ENCODE measurements around the gene DCPS.
"Not testable (repeated sequence)": the region's sequence is repeated elsewhere in the genome, so short reads cannot be mapped to it uniquely, and the experiment has no call there.

DCPS gene

DNA sequence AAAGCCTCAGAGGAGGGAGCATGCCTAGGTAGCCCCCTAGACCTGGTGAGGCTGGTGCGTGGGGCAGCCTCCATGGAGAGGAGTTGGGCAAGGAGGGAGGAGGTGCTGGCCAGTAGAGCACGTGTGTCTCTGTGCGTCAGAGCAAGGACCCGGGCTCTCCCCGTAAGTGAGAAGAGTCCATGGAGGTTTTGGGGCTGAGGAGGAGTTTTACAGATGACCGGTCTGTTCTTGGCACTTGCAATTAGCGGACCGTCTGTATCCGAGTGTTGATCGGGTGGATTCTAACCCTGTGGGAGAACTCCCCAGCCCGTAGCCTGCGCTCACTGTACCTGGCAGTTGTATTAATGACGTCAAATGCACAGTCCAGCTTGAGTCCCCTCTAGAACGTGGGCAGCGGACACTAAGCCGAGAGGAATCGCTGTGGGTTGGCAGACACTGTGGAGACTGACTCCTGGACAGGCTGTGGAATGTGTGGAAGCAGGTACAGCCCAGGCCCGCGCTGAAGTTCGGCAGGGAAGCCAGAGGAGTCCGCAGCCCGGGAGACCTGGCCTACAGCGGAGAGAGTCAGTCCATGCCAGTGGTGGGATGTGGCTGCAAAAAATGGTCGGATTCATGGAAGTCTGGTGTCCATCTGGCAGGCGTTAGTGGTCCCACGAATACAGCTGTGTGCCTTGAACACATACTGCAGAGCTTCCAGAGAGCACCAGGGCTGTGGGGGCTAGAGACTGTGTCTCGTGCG lies 70.9 kb downstream of the DCPS start:
- H2AFZ ChIP-seq; H3K27me3 ChIP-seq (ENCODE audit: control insufficient read depth, insufficient read depth, low read length); H3K4me3 ChIP-seq (ENCODE audit: low read depth, low read length); H3K9ac ChIP-seq; H3K36me3 ChIP-seq (ENCODE audit: control insufficient read depth, insufficient read depth, low read length); H3K4me2 ChIP-seq (ENCODE audit: low read length); H3K9me3 ChIP-seq (ENCODE audit: control insufficient read depth, low read length); H3K27ac ChIP-seq; H3K79me2 ChIP-seq; H3K4me1 ChIP-seq: not testable (repeated sequence)

DNA sequence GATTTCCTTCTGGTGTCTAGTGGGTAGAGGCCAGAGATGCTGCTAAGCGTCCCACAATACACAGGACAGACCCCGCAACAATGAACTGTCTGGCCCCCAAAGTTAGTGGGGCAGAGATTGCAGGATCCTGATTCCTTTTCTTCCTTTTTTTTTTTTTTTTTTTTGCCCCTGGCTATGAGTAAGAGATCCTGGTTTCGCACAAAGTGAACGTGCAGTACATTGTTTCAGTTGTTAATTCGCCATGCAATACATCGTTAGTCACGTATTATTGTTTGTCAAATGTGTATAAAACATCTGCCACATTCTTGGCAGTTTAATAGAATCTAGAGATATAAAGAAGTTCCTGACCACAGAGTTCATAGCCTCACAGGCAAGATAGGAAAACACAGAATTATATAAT lies 71.9 kb downstream of the DCPS start:
- Histone ChIP-seq H3K9ac (no peak overlapping the region), H3K79me2 (no peaks in the 10 kb centered on the region), H3K27me3 (ENCODE audit: control insufficient read depth, insufficient read depth, low read length) (no peaks in the 10 kb centered on the region), H3K9me3 (ENCODE audit: control insufficient read depth, low read length) (no peaks in the 10 kb centered on the region), H3K4me3 (ENCODE audit: low read depth, low read length) (no peak overlapping the region), H3K36me3 (ENCODE audit: control insufficient read depth, insufficient read depth, low read length) (no peaks in the 10 kb centered on the region), H3K4me2 (ENCODE audit: low read length) (no peak overlapping the region), H3K27ac (no peak overlapping the region), H2AFZ (no peak overlapping the region), H3K4me1 (no peaks in the 10 kb centered on the region)
- TF ChIP-seq, protein P1, sequence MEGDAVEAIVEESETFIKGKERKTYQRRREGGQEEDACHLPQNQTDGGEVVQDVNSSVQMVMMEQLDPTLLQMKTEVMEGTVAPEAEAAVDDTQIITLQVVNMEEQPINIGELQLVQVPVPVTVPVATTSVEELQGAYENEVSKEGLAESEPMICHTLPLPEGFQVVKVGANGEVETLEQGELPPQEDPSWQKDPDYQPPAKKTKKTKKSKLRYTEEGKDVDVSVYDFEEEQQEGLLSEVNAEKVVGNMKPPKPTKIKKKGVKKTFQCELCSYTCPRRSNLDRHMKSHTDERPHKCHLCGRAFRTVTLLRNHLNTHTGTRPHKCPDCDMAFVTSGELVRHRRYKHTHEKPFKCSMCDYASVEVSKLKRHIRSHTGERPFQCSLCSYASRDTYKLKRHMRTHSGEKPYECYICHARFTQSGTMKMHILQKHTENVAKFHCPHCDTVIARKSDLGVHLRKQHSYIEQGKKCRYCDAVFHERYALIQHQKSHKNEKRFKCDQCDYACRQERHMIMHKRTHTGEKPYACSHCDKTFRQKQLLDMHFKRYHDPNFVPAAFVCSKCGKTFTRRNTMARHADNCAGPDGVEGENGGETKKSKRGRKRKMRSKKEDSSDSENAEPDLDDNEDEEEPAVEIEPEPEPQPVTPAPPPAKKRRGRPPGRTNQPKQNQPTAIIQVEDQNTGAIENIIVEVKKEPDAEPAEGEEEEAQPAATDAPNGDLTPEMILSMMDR (IDR thresholded peaks at IDR 0.05), result no peak

DNA sequence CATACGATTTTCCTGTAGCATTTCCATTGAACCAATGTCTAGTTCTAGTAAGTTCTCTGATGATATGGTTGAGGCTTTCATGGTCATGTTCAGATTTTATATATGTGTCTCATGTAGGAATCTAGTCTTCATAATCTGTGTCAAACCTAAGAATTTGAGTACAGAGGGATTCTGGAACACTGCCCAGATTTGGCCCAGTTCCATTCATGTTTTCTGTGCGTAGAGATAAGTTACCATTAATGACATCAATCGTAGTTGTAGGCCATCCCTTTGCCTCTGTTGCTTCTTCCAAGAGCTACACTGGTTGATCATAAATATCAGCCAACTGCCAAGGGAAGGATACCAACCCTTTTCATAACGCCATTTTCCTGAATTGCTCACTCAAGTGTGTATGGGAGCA lies 74.9 kb downstream of the DCPS start:
- Histone ChIP-seq H3K27me3 (ENCODE audit: control insufficient read depth, insufficient read depth, low read length) (no peaks in the 10 kb centered on the region), H3K79me2 (no peaks in the 10 kb centered on the region), H3K9me3 (ENCODE audit: control insufficient read depth, low read length) (no peaks in the 10 kb centered on the region), H3K9ac (no peak overlapping the region), H3K4me1 (no peaks in the 10 kb centered on the region), H3K36me3 (ENCODE audit: control insufficient read depth, insufficient read depth, low read length) (no peaks in the 10 kb centered on the region), H3K4me2 (ENCODE audit: low read length) (no peak overlapping the region), H3K4me3 (ENCODE audit: low read depth, low read length) (no peak overlapping the region), H3K27ac (no peak overlapping the region), H2AFZ (no peak overlapping the region)
- TF ChIP-seq, protein P1 (IDR thresholded peaks at IDR 0.05), result no peak

DNA sequence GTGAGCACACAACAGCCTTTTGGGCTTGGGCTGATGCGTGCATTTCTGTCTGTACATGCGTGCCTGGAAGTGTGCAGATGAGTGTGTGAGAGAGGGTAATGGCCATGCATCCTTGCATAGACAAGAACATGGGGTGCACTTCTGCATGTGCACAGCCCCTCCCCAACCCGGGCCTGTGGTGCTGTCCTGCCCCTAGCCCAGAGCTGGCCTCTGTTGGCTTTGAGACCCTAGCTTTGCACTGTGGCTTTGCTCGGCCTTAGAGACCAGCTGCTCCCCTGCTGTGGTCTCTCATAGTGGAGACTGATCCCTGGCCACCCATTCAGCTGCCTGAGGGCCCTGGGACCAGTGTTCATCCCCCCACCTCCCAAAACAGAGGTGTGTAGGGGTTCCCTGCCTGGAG lies 77.0 kb downstream of the DCPS start:
- Histone ChIP-seq H3K27me3 (ENCODE audit: control insufficient read depth, insufficient read depth, low read length) (no peaks in the 10 kb centered on the region), H2AFZ (no peak overlapping the region), H3K4me1 (no peaks in the 10 kb centered on the region), H3K79me2 (no peaks in the 10 kb centered on the region), H3K9me3 (ENCODE audit: control insufficient read depth, low read length) (no peaks in the 10 kb centered on the region), H3K27ac (no peak overlapping the region), H3K36me3 (ENCODE audit: control insufficient read depth, insufficient read depth, low read length) (no peaks in the 10 kb centered on the region), H3K9ac (no peak overlapping the region), H3K4me2 (ENCODE audit: low read length) (no peak overlapping the region), H3K4me3 (ENCODE audit: low read depth, low read length) (no peak overlapping the region)
- TF ChIP-seq, protein P1 (IDR thresholded peaks at IDR 0.05), result no peak

DNA sequence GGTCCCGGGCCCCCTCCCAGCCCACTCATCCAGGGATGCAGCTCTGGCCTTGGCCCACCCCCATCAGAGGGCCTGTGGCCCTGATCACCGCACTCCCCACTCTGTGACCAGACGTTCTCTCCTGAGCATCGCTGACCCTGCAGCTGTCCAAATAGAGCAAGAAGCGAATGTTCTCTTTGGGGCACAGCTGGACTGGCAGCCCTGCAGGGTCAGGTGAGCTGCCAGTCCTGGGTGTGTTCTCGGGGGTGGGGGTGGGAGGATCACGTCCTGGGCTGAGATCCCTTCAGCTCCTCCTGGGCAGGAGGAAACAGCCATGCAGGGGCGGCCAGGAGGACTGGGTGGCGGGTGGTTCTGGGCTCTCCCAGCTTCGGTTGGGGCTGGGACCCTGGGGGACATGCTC lies 78.1 kb downstream of the DCPS start:
- not testable (repeated sequence) for H3K36me3 ChIP-seq (ENCODE audit: control insufficient read depth, insufficient read depth, low read length); H3K27me3 ChIP-seq (ENCODE audit: control insufficient read depth, insufficient read depth, low read length); H3K4me1 ChIP-seq; H3K4me2 ChIP-seq (ENCODE audit: low read length); H3K9me3 ChIP-seq (ENCODE audit: control insufficient read depth, low read length); H3K9ac ChIP-seq; H2AFZ ChIP-seq; H3K4me3 ChIP-seq (ENCODE audit: low read depth, low read length); H3K27ac ChIP-seq; H3K79me2 ChIP-seq

DNA sequence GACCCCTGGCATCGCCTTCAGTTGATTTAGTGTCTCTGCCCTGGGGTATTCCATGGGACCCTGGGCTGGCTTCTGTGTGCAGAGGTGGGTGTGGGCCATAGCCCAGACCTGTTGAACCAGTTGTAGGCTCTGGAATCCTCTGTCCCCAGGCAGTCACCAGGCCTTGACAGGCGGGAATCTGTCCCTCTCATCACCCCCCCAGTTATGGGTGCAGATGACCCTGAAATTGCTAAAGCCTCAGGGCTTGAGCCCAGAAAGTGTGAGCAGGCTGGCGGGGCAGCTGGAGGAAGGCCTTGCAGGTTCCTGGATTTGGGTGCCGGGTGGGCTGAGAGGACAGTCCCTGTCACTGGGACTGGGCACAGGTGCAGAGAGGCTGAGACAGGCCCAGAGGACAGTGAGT lies 78.8 kb downstream of the DCPS start:
- H3K27ac ChIP-seq; H3K9me3 ChIP-seq (ENCODE audit: control insufficient read depth, low read length): not testable (repeated sequence)

More for the DNA sequence above, 78.8 kb downstream of the DCPS start:
- H3K4me3 ChIP-seq (ENCODE audit: low read depth, low read length); H3K36me3 ChIP-seq (ENCODE audit: control insufficient read depth, insufficient read depth, low read length); H3K4me1 ChIP-seq; H3K27me3 ChIP-seq (ENCODE audit: control insufficient read depth, insufficient read depth, low read length); H3K4me2 ChIP-seq (ENCODE audit: low read length); H3K79me2 ChIP-seq; H2AFZ ChIP-seq; H3K9ac ChIP-seq: not testable (repeated sequence)
